ENCODE data around the gene DNAH17. TPM values are rescaled to one million over a fixed set of nuclear protein-coding genes. Genes with fewer than 3 reads are reported as not detected.

The DNAH17 gene
- polyA plus RNA-seq, 4 donors = 0.57 to 3.6 TPM; not detected in 2

- Histone ChIP-seq H3K4me3 (ENCODE audit: low read depth in 1 of 3, low read length in 3 of 3) (no peak overlapping the region), H3K27ac (ENCODE audit: low read depth in 1 of 3, low read length in 2 of 3) (peak overlapping the region in 1 of 3 donors; percentile 77), H3K36me3 (ENCODE audit: control insufficient read depth in 3 of 3, insufficient read depth in 2 of 3, low read depth in 1 of 3, low read length in 3 of 3) (no peaks in the 10 kb centered on the region), H3K4me1 (ENCODE audit: control insufficient read depth in 3 of 3, insufficient read depth in 2 of 3, low read depth in 1 of 3, low read length in 2 of 3) (peaks cover 0 to 21% (median 0%) of the 10 kb centered on the region in 3 donors), H3K27me3 (ENCODE audit: control insufficient read depth in 3 of 3, insufficient read depth in 3 of 3, low read length in 3 of 3) (no peaks in the 10 kb centered on the region), H3K9me3 (ENCODE audit: control insufficient read depth in 2 of 2, insufficient read depth in 1 of 2, low read depth in 1 of 2, low read length in 1 of 2) (no peaks in the 10 kb centered on the region)
- DNase-seq = no peak
- 75 to 92% (median 89%) methylated on average over 14 of the region's 14 CpGs for WGBS, 3 donors
- FAIRE-seq = no peak
Observed at GRCh38 chr17:78374631-78375274, 202.4 kb downstream of the DNAH17 start.

DNA sequence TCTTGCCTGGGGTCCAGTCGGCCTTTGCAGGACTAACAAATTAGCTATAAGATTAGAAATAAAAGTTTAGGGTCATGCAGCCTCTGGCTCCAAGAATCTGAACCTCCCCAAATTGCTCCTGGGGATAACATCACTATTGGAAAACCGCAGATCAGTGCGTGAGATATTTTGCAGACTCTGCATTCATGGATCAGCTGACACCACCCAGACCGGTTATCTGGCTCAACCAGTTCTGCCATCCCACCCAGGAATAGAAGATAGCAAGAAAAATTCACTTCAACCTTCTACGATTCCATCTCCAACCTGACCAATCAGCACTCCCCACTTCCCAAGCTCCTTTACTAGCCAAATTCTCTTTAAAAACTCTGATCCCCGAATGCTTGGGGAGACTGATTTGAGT lies 203.0 kb downstream of the DNAH17 start:
- H3K9me3 ChIP-seq (ENCODE audit: control insufficient read depth in 2 of 2, insufficient read depth in 1 of 2, low read depth in 1 of 2, low read length in 1 of 2) = no peaks in the 10 kb centered on the region
- no peak overlapping the region for H3K4me3 ChIP-seq (ENCODE audit: low read depth in 1 of 3, low read length in 3 of 3)
- H3K4me1 ChIP-seq (ENCODE audit: control insufficient read depth in 3 of 3, insufficient read depth in 2 of 3, low read depth in 1 of 3, low read length in 2 of 3) = peaks cover 0 to 19% (median 0%) of the 10 kb centered on the region in 3 donors
- WGBS, 3 donors = 60 to 69% (median 69%) methylated on average over 6 of the region's 6 CpGs
- H3K27ac ChIP-seq (ENCODE audit: low read depth in 1 of 3, low read length in 2 of 3) = peak overlapping the region in 1 of 3 donors; percentile 77
- H3K36me3 ChIP-seq (ENCODE audit: control insufficient read depth in 3 of 3, insufficient read depth in 2 of 3, low read depth in 1 of 3, low read length in 3 of 3) = no peaks in the 10 kb centered on the region
- FAIRE-seq = no peak
- H3K27me3 ChIP-seq (ENCODE audit: control insufficient read depth in 3 of 3, insufficient read depth in 3 of 3, low read length in 3 of 3) = no peaks in the 10 kb centered on the region
- no peak for DNase-seq

Other genes starting within 250 kb of the DNAH17 start
- gene SOCS3, start 217.3 kb downstream of the DNAH17 start, polyA plus RNA-seq = 10 to 100 TPM in 2 of 4 donors, 1 to 10 TPM in 2; 3.4 to 67.3 (median 17.2) TPM
- gene PGS1, start 198.7 kb downstream of the DNAH17 start, polyA plus RNA-seq = 10 to 100 TPM; 14.9 to 34.9 (median 20.5) TPM
- gene CYTH1, start 204.9 kb upstream of the DNAH17 start, polyA plus RNA-seq = 10 to 100 TPM; 37.6 to 46.3 (median 38.9) TPM

Data from small intestine (tissue), 7 donors.